ENCODE data around the gene FUT6.

DNA sequence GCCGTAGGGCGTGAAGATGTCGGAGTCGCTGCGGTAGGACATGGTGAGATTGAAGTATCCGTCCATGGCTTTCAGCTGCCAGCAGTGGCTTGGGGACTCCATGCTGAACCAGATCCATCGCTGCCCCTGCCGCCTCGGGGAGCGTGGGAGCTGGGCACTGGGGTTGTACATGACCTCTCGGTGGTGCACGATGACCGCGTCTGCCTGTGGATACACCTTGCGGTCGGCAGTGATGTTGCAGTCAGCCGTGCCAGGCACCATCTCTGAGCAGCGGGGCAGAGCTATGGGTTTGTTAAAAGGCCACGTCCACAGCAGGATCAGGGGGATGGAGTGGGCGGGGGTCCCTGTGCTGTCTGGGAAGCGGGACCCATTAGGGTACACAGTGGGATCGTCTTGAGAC lies 7.4 kb downstream of the FUT6 start:
- TF ChIP-seq, protein P1, sequence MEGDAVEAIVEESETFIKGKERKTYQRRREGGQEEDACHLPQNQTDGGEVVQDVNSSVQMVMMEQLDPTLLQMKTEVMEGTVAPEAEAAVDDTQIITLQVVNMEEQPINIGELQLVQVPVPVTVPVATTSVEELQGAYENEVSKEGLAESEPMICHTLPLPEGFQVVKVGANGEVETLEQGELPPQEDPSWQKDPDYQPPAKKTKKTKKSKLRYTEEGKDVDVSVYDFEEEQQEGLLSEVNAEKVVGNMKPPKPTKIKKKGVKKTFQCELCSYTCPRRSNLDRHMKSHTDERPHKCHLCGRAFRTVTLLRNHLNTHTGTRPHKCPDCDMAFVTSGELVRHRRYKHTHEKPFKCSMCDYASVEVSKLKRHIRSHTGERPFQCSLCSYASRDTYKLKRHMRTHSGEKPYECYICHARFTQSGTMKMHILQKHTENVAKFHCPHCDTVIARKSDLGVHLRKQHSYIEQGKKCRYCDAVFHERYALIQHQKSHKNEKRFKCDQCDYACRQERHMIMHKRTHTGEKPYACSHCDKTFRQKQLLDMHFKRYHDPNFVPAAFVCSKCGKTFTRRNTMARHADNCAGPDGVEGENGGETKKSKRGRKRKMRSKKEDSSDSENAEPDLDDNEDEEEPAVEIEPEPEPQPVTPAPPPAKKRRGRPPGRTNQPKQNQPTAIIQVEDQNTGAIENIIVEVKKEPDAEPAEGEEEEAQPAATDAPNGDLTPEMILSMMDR (IDR thresholded peaks at IDR 0.05; ENCODE audit: low read depth, low read length), result no peak
- no peak for TF ChIP-seq EZH2phosphoT487 (IDR thresholded peaks at IDR 0.05; ENCODE audit: low read depth)
